HepG2 (cell line): ENCODE data around the gene EPC1. TPM values are rescaled to one million over a fixed set of nuclear protein-coding genes. Genes with fewer than 3 reads are reported as not detected.

Experiments
- DNMT3B ChIP-seq: conservative IDR thresholded peaks from 2 replicates; pipeline ENCODE4 v1.6.1; 2016; ENCODE audit warnings: missing biosample characterization, control low read depth
- FOXA1 ChIP-seq, 2 experiments: fragments of 450-650 bp in 1 of 2; sonication (generic) in 1 of 2; formaldehyde crosslinking in 1 of 2; IDR thresholded peaks; 2 replicates each; pipeline versions ENCODE4 v1.4.0 to v1.6.1; 2016 to 2020; ENCODE audit warnings: missing genetic modification reagents in 1 of 2
- FOXA3 ChIP-seq: IDR thresholded peaks from 2 replicates; pipeline ENCODE4 v1.6.1; 2016; ENCODE audit warnings: missing genetic modification reagents, missing compliant biosample characterization
- HIVEP1 ChIP-seq: sonication (generic); formaldehyde crosslinking; IDR thresholded peaks from 2 replicates; pipeline ENCODE4 v1.4.0; 2020; ENCODE audit warnings: mild to moderate bottlenecking, missing genetic modification reagents
- KDM4B ChIP-seq: sonication (generic); formaldehyde crosslinking; IDR thresholded peaks from 2 replicates; pipeline ENCODE4 v1.4.0; 2020; ENCODE audit warnings: missing genetic modification reagents
- MAFK ChIP-seq, 2 experiments: IDR thresholded peaks in 1 of 2; conservative IDR thresholded peaks in 1 of 2; 2 replicates each; pipeline ENCODE4 v1.6.1; 2011; ENCODE audit warnings: improper control_type of control experiment in 2 of 2, low read length in 2 of 2
- MNT ChIP-seq: fragments of 450-650 bp; IDR thresholded peaks from 2 replicates; pipeline ENCODE4 v1.6.1; 2016
- NFE2 ChIP-seq: sonication (generic); formaldehyde crosslinking; IDR thresholded peaks from 2 replicates; pipeline ENCODE4 v1.4.0; 2020; ENCODE audit warnings: missing genetic modification reagents
- NFKB2 ChIP-seq: sonication (generic); formaldehyde crosslinking; IDR thresholded peaks from 2 replicates; pipeline ENCODE4 v1.4.0; 2020; ENCODE audit warnings: missing genetic modification reagents, borderline replicate concordance
- PATZ1 ChIP-seq: sonication (generic); formaldehyde crosslinking; IDR thresholded peaks from 2 replicates; pipeline ENCODE4 v1.4.0; 2020; ENCODE audit warnings: missing genetic modification reagents
- SALL2 ChIP-seq: sonication (generic); formaldehyde crosslinking; IDR thresholded peaks from 2 replicates; pipeline ENCODE4 v1.8.1; 2023; ENCODE audit warnings: mild to moderate bottlenecking, missing genetic modification reagents, inconsistent platforms
- TCF7 ChIP-seq: sonication (generic); IDR thresholded peaks from 2 replicates; pipeline ENCODE4 v1.6.1; 2016; ENCODE audit warnings: antibody characterized with exemption, low read depth
- XRCC5 ChIP-seq: fragments of 200-400 bp; formaldehyde crosslinking; optimal IDR thresholded peaks from 2 replicates; pipeline ENCODE3; 2017; ENCODE audit warnings: mild to moderate bottlenecking, low read length
- ZNF234 ChIP-seq: sonication (generic); formaldehyde crosslinking; conservative IDR thresholded peaks from 2 replicates; pipeline ENCODE4 v1.5.1; 2020; ENCODE audit warnings: mild to moderate bottlenecking, missing genetic modification reagents
- ZNF816 ChIP-seq: sonication (generic); formaldehyde crosslinking; IDR thresholded peaks from 2 replicates; pipeline ENCODE4 v1.8.0; 2022; ENCODE audit warnings: missing genetic modification reagents, mild to moderate bottlenecking, borderline replicate concordance
- polyA plus RNA-seq, 8 experiments: library from polyadenylated mRNA; depleted of rRNA in 3 of 8; stranded (reverse) in 7 of 8; unstranded in 1 of 8; fragments of >200 nt; fragmentation: Illumina TruSeq in 4 of 8; extraction: Trizol in 4 of 8; gene quantifications; 2 replicates each; pipeline versions ENCODE4 v1.2.1 to v1.2.3, GENCODE V29; 2011 to 2016; ENCODE audit warnings: low read depth in 4 of 8, missing spikeins in 1 of 8, mixed read lengths in 1 of 8; ENCODE audit not compliant: insufficient read depth in 1 of 8
- total RNA-seq, 5 experiments: library from RNA; depleted of rRNA; stranded (reverse); fragments of >200 nt; fragmentation: Illumina TruSeq; extraction: Trizol; gene quantifications; 2 replicates each; pipeline ENCODE4 v1.2.3, GENCODE V29; 2016; ENCODE audit warnings: low read depth in 1 of 5
- TF ChIP-seq, protein P1 (sequence below): IDR thresholded peaks from 2 replicates; pipeline ENCODE4 v1.6.1; 2016; ENCODE audit warnings: missing biosample characterization, missing genetic modification reagents, low read depth
- TF ChIP-seq, protein P2 (sequence below): sonication (generic); formaldehyde crosslinking; IDR thresholded peaks from 2 replicates; pipeline ENCODE4 v1.4.0; 2020; ENCODE audit warnings: missing genetic modification reagents
- TF ChIP-seq, protein P3 (sequence below): sonication (generic); formaldehyde crosslinking; IDR thresholded peaks from 2 replicates; pipeline ENCODE4 v1.9.0; 2021; ENCODE audit warnings: missing genetic modification reagents, borderline replicate concordance
- TF ChIP-seq, protein P4 (sequence below): sonication (generic); formaldehyde crosslinking; IDR thresholded peaks from 2 replicates; pipeline ENCODE4 v1.8.1; 2023; ENCODE audit warnings: missing genetic modification reagents, mild to moderate bottlenecking, borderline replicate concordance

EPC1 gene
- total and polyA plus RNA-seq, 2 of the 13 experiments (the other 11 are each of a cell fraction or from before 2014, with no cell fraction given), result 28.7 to 44.2 TPM

DNA sequence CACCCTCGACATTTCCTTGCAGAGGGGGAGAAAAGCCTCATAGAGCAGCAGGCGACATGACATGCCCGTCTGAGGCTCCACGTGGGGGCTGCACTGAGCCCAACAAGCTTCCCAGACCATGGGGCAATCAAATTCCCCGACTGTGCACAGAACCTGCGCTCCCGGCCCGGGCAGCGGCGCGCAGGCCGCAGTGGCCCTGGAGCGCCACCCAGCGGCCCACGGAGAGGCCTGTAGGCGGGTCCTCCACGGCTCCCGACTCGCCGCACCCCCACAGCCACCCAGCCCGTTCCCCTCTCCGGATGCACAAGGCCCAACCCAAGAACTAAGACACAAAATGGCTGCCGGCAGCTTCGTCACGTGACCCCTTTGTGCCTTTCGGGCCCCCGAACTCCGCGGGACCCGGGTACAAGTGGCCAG is 816 bp downstream of the EPC1 start (continued):
- TF ChIP-seq, protein P1, sequence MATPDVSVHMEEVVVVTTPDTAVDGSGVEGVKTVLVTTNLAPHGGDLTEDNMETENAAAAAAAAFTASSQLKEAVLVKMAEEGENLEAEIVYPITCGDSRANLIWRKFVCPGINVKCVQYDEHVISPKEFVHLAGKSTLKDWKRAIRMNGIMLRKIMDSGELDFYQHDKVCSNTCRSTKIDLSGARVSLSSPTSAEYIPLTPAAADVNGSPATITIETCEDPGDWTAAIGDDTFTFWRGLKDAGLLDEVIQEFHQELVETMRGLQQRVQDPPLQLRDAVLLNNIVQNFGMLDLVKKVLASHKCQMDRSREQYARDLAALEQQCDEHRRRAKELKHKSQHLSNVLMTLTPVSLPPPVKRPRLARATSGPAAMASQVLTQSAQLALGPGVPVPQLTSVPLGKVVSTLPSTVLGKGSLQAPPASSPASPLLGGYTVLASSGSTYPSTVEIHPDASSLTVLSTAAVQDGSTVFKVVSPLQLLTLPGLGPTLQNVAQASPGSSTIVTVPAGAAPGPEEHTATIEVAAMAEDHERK (CRISPR knock-in tag), result no peak
- TF ChIP-seq, protein P2, sequence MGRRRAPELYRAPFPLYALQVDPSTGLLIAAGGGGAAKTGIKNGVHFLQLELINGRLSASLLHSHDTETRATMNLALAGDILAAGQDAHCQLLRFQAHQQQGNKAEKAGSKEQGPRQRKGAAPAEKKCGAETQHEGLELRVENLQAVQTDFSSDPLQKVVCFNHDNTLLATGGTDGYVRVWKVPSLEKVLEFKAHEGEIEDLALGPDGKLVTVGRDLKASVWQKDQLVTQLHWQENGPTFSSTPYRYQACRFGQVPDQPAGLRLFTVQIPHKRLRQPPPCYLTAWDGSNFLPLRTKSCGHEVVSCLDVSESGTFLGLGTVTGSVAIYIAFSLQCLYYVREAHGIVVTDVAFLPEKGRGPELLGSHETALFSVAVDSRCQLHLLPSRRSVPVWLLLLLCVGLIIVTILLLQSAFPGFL, result no peak
- TF ChIP-seq ZNF816 (CRISPR knock-in tag) (no peak), ZNF234 (no peak), MAFK (conservative IDR thresholded peaks at IDR 0.05 in 1 of 2, IDR thresholded peaks at IDR 0.05 in 1 of 2; ENCODE audit: low read length in 2 of 2) (no peak), XRCC5 (peak; percentile 93), MNT (peak; percentile 87), FOXA3 (CRISPR knock-in tag) (0 out of 2 replicates have a peak, but pooled peaks have one; percentile 45), HIVEP1 (CRISPR knock-in tag) (no peak; the same call in 1 of the 2 replicates), DNMT3B (CRISPR knock-in tag) (no peak), NFKB2 (CRISPR knock-in tag) (no peak), FOXA1 (IDR thresholded peaks at IDR 0.05) (no peak), FOXA1 (CRISPR knock-in tag; IDR thresholded peaks at IDR 0.05) (no peak), KDM4B (CRISPR knock-in tag) (no peak), PATZ1 (CRISPR knock-in tag) (peak; percentile 66), SALL2 (CRISPR knock-in tag) (no peak), TCF7 (no peak), NFE2 (CRISPR knock-in tag) (no peak)
- TF ChIP-seq, protein P3, sequence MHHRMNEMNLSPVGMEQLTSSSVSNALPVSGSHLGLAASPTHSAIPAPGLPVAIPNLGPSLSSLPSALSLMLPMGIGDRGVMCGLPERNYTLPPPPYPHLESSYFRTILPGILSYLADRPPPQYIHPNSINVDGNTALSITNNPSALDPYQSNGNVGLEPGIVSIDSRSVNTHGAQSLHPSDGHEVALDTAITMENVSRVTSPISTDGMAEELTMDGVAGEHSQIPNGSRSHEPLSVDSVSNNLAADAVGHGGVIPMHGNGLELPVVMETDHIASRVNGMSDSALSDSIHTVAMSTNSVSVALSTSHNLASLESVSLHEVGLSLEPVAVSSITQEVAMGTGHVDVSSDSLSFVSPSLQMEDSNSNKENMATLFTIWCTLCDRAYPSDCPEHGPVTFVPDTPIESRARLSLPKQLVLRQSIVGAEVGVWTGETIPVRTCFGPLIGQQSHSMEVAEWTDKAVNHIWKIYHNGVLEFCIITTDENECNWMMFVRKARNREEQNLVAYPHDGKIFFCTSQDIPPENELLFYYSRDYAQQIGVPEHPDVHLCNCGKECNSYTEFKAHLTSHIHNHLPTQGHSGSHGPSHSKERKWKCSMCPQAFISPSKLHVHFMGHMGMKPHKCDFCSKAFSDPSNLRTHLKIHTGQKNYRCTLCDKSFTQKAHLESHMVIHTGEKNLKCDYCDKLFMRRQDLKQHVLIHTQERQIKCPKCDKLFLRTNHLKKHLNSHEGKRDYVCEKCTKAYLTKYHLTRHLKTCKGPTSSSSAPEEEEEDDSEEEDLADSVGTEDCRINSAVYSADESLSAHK (CRISPR knock-in tag), result no peak
- TF ChIP-seq, protein P4, sequence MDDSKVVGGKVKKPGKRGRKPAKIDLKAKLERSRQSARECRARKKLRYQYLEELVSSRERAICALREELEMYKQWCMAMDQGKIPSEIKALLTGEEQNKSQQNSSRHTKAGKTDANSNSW, result no peak
